Measurements from ENCODE around the gene HVCN1.
"Not testable (repeated sequence)": the region's sequence is repeated elsewhere in the genome, so short reads cannot be mapped to it uniquely, and the experiment has no call there.

The HVCN1 gene

GRCh38 chr12:110728628-110729027, 39.7 kb upstream of the HVCN1 start:
- H3K4me3 ChIP-seq (replicated peaks in 1 of 2; ENCODE audit: low read depth in 2 of 2, low read length in 2 of 2), result no peak overlapping the region
- no peak for DNase-seq (ENCODE audit: low read depth in 2 of 2)
- no peak for TF ChIP-seq CTCF (IDR thresholded peaks at IDR 0.05; ENCODE audit: low read depth, low read length)

- no peak overlapping the region for H3K4me3 ChIP-seq (replicated peaks in 1 of 2; ENCODE audit: low read depth in 2 of 2, low read length in 2 of 2)
- no peak for TF ChIP-seq CTCF (IDR thresholded peaks at IDR 0.05; ENCODE audit: low read depth, low read length)
Observed at GRCh38 chr12:110726708-110727369, 37.9 kb upstream of the HVCN1 start.

GRCh38 chr12:110726028-110726427, 37.1 kb upstream of the HVCN1 start:
- H3K4me3 ChIP-seq (replicated peaks in 1 of 2; ENCODE audit: low read depth in 2 of 2, low read length in 2 of 2), result no peak overlapping the region
- TF ChIP-seq CTCF (IDR thresholded peaks at IDR 0.05; ENCODE audit: low read depth, low read length), result no peak
- no peak for DNase-seq (ENCODE audit: low read depth in 2 of 2)

More at GRCh38 chr12:110726708-110727369, 37.9 kb upstream of the HVCN1 start:
- no peak for DNase-seq (ENCODE audit: low read depth in 2 of 2)

GRCh38 chr12:110725267-110725666, 36.4 kb upstream of the HVCN1 start:
- TF ChIP-seq CTCF (IDR thresholded peaks at IDR 0.05; ENCODE audit: low read depth, low read length), result no peak
- DNase-seq (ENCODE audit: low read depth in 2 of 2), result no peak
- H3K4me3 ChIP-seq (replicated peaks in 1 of 2; ENCODE audit: low read depth in 2 of 2, low read length in 2 of 2), result no peak overlapping the region

GRCh38 chr12:110722892-110723291, 34.0 kb upstream of the HVCN1 start:
- DNase-seq (ENCODE audit: low read depth in 2 of 2), result not testable (repeated sequence)

GRCh38 chr12:110721570-110721969, 32.7 kb upstream of the HVCN1 start:
- no peak overlapping the region for H3K4me3 ChIP-seq (replicated peaks in 1 of 2; ENCODE audit: low read depth in 2 of 2, low read length in 2 of 2)
- no peak for DNase-seq (ENCODE audit: low read depth in 2 of 2)
- TF ChIP-seq CTCF (IDR thresholded peaks at IDR 0.05; ENCODE audit: low read depth, low read length), result no peak

More at GRCh38 chr12:110722892-110723291, 34.0 kb upstream of the HVCN1 start:
- H3K4me3 ChIP-seq (replicated peaks in 1 of 2; ENCODE audit: low read depth in 2 of 2, low read length in 2 of 2), result not testable (repeated sequence)

- H3K4me3 ChIP-seq (replicated peaks in 1 of 2; ENCODE audit: low read depth in 2 of 2, low read length in 2 of 2), result no peak overlapping the region
- DNase-seq (ENCODE audit: low read depth in 2 of 2), result no peak
- TF ChIP-seq CTCF (IDR thresholded peaks at IDR 0.05; ENCODE audit: low read depth, low read length), result no peak
Observed at GRCh38 chr12:110720516-110720915, 31.6 kb upstream of the HVCN1 start.

All from cardiac fibroblast (primary cell).